H1 (cell line): ENCODE results near the gene JPH3. TPM values are rescaled to one million over a fixed set of nuclear protein-coding genes. Genes with fewer than 3 reads are reported as not detected.

ENCODE experiments used
- ASH2L ChIP-seq: fragments of 200-600, 300-600 bp; sonication (generic); IDR thresholded peaks from one replicate; pipeline ENCODE4 v1.7.1; 2017; ENCODE audit warnings: low read length
- BCL11A ChIP-seq, 2 experiments: IDR thresholded peaks; one replicate each; pipeline ENCODE4 v1.6.1; 2011; ENCODE audit warnings: low read depth in 2 of 2, low read length in 2 of 2, mild to moderate bottlenecking in 2 of 2
- EGR1 ChIP-seq: IDR thresholded peaks from 2 replicates; pipeline ENCODE4 v1.6.1; 2011; ENCODE audit warnings: low read depth, low read length, borderline replicate concordance
- MAFK ChIP-seq: IDR thresholded peaks from 2 replicates; pipeline ENCODE4 v1.6.1; 2012; ENCODE audit warnings: low read depth, mild to moderate bottlenecking, improper control_type of control experiment, low read length
- SIX5 ChIP-seq: IDR thresholded peaks from 2 replicates; pipeline ENCODE4 v1.6.1; 2011; ENCODE audit warnings: mild to moderate bottlenecking, low read depth, low read length
- TAF1 ChIP-seq: IDR thresholded peaks from 2 replicates; pipeline ENCODE4 v1.6.1; 2011; ENCODE audit warnings: mild to moderate bottlenecking, low read depth, low read length
- polyA plus RNA-seq, 7 experiments: library from polyadenylated mRNA; depleted of rRNA in 3 of 7; stranded (reverse) in 5 of 7; unstranded in 2 of 7; fragments of >200 nt in 5 of 7; fragments of 200-250 nt in 2 of 7; gene quantifications; 1 replicate in 5 of 7; 2 replicates in 1 of 7; 4 replicates in 1 of 7; pipeline versions ENCODE4 v1.2.1 to v1.2.3, GENCODE V29; 2011 to 2013; ENCODE audit warnings: missing spikeins in 2 of 7, mixed read lengths in 2 of 7
- total RNA-seq: library from RNA; stranded (reverse); fragmentation: NEBNext Ultra II Directional; extraction: Animal tissue kit (Norgen Biotek cat#: 25700); gene quantifications from 2 replicates; pipeline ENCODE4 v1.2.1, GENCODE V29; 2021

The JPH3 gene
- total and polyA plus RNA-seq, 2 of the 8 experiments (the other 6 are each of a cell fraction or from before 2014, with no cell fraction given) = 10.3 to 28.3 TPM

GRCh38 chr16:87691686-87692079, 89.4 kb downstream of the JPH3 start (continued):
- TF ChIP-seq ASH2L (no peak), EGR1 (no peak), BCL11A (IDR thresholded peaks at IDR 0.05; ENCODE audit: low read depth in 2 of 2, low read length in 2 of 2) (no peak), MAFK (no peak), SIX5 (no peak), TAF1 (no peak)
